SIG-M5 (cell line): ENCODE results near the gene CENPX.
"Not testable (repeated sequence)": the region's sequence is repeated elsewhere in the genome, so short reads cannot be mapped to it uniquely, and the experiment has no call there.

Experiments
- DNase-seq: peaks from one replicate; lab custom pipeline; 2025; lab: John Stamatoyannopoulos, UW

Gene CENPX

GRCh38 chr17:81998691-81999438 lies 23.8 kb downstream of the CENPX start:
- DNase-seq = no peak

GRCh38 chr17:81998212-81998611 lies 24.5 kb downstream of the CENPX start:
- no peak for DNase-seq

- no peak for DNase-seq
Measured at GRCh38 chr17:81996757-81997441, 25.8 kb downstream of the CENPX start.

- DNase-seq = no peak
Measured at GRCh38 chr17:81996232-81996756, 26.4 kb downstream of the CENPX start.

- no peak for DNase-seq
Measured at GRCh38 chr17:81995463-81996231, 27.0 kb downstream of the CENPX start.

GRCh38 chr17:81994593-81995462 lies 27.9 kb downstream of the CENPX start:
- DNase-seq = no peak

GRCh38 chr17:81993729-81994592 lies 28.7 kb downstream of the CENPX start:
- DNase-seq = no peak

- DNase-seq = no peak
Measured at GRCh38 chr17:81992306-81993102, 30.2 kb downstream of the CENPX start.

GRCh38 chr17:81991684-81992305 lies 30.9 kb downstream of the CENPX start:
- no peak for DNase-seq

- no peak for DNase-seq
Measured at GRCh38 chr17:81990836-81991683, 31.6 kb downstream of the CENPX start.

GRCh38 chr17:81987161-81987770 lies 35.4 kb downstream of the CENPX start:
- no peak for DNase-seq

GRCh38 chr17:81986606-81987005 lies 36.1 kb downstream of the CENPX start:
- DNase-seq = no peak

GRCh38 chr17:81984773-81985410 lies 37.8 kb downstream of the CENPX start:
- DNase-seq = no peak

GRCh38 chr17:81983639-81984373 lies 38.9 kb downstream of the CENPX start:
- DNase-seq = no peak

GRCh38 chr17:81983011-81983638 lies 39.6 kb downstream of the CENPX start:
- no peak for DNase-seq

GRCh38 chr17:81981511-81981910 lies 41.2 kb downstream of the CENPX start:
- DNase-seq = not testable (repeated sequence)
